HEK293 (cell line): ENCODE measurements around the gene EML4.

Source experiments
- CTCF ChIA-PET: fragments of 350-600 bp; formaldehyde crosslinking; extraction: SDS; loops from one replicate; lab custom pipeline; 2021; ENCODE audit warnings: antibody characterized with exemption; lab: Yijun Ruan, JAX
- POLR2A ChIA-PET: fragments of 300-600 bp; formaldehyde crosslinking; extraction: SDS; loops from one replicate; lab custom pipeline; 2020; ENCODE audit warnings: antibody characterized with exemption, inconsistent platforms; lab: Yijun Ruan, JAX
- H3K27ac ChIP-seq: fragments of 200-500 bp; sonication (Bioruptor generic); 2 replicates; pipeline ENCODE4 v1.5.1; 2014; ENCODE audit warnings: low read depth, low read length, control low read depth, inconsistent platforms; ENCODE audit errors: extremely low read depth
- H3K36me3 ChIP-seq, 2 experiments: fragments of 200-500 bp in 1 of 2; sonication (Bioruptor generic) in 1 of 2; 1 replicate in 1 of 2; 2 replicates in 1 of 2; pipeline ENCODE4 v1.5.1; 2014 to 2017; ENCODE audit warnings: inconsistent platforms in 2 of 2, low read length in 2 of 2; ENCODE audit not compliant: control insufficient read depth in 2 of 2, insufficient read depth in 1 of 2
- H3K4me1 ChIP-seq: fragments of 200-500 bp; sonication (Bioruptor generic); 2 replicates; pipeline ENCODE4 v1.5.1; 2014; ENCODE audit warnings: mild to moderate bottlenecking, low read length, inconsistent platforms; ENCODE audit not compliant: control insufficient read depth, insufficient read depth
- H3K4me3 ChIP-seq: 2 replicates; pipeline ENCODE4 v1.5.1; 2011; ENCODE audit warnings: low read depth, mild to moderate bottlenecking, control low read depth, low read length, moderate library complexity
- H3K9me3 ChIP-seq: fragments of 200-500 bp; sonication (Bioruptor generic); 2 replicates; pipeline ENCODE4 v1.5.1; 2014; ENCODE audit warnings: low read depth, low read length, inconsistent platforms; ENCODE audit not compliant: control insufficient read depth, insufficient read depth
- GFI1B ChIP-seq: fragments of 450-650 bp; formaldehyde crosslinking; IDR thresholded peaks from 2 replicates; pipeline ENCODE4 v1.5.1; 2016; ENCODE audit warnings: missing biosample characterization, missing genetic modification characterization
- IKZF3 ChIP-seq: fragments of 450-650 bp; IDR thresholded peaks from 2 replicates; pipeline ENCODE4 v1.5.0; 2018; ENCODE audit warnings: missing biosample characterization, mild to moderate bottlenecking, missing genetic modification characterization, moderate library complexity
- KLF9 ChIP-seq: fragments of 450-650 bp; formaldehyde crosslinking; IDR thresholded peaks from 2 replicates; pipeline ENCODE4 v1.5.1; 2016; ENCODE audit warnings: missing biosample characterization, missing genetic modification characterization, low read depth
- SP2 ChIP-seq: fragments of 450-650 bp; formaldehyde crosslinking; IDR thresholded peaks from 2 replicates; pipeline ENCODE4 v1.5.1; 2016; ENCODE audit warnings: missing biosample characterization, missing genetic modification characterization
- SP3 ChIP-seq: fragments of 450-650 bp; formaldehyde crosslinking; IDR thresholded peaks from 2 replicates; pipeline ENCODE4 v1.5.1; 2016; ENCODE audit warnings: missing biosample characterization, missing genetic modification characterization
- SP7 ChIP-seq: fragments of 450-650 bp; formaldehyde crosslinking; IDR thresholded peaks from 2 replicates; pipeline ENCODE4 v1.5.1; 2016; ENCODE audit warnings: missing biosample characterization, missing genetic modification characterization
- WT1 ChIP-seq: fragments of 450-650 bp; formaldehyde crosslinking; IDR thresholded peaks from 2 replicates; pipeline ENCODE4 v1.5.1; 2016; ENCODE audit warnings: missing biosample characterization, missing genetic modification characterization
- ZBTB8A ChIP-seq: fragments of 450-650 bp; formaldehyde crosslinking; IDR thresholded peaks from 2 replicates; pipeline ENCODE4 v1.5.1; 2016; ENCODE audit warnings: missing biosample characterization, missing genetic modification characterization
- ZNF140 ChIP-seq: fragments of 450-650 bp; formaldehyde crosslinking; IDR thresholded peaks from 2 replicates; pipeline ENCODE4 v1.5.1; 2016; ENCODE audit warnings: missing biosample characterization, missing genetic modification characterization
- ZNF16 ChIP-seq: fragments of 450-650 bp; formaldehyde crosslinking; IDR thresholded peaks from 2 replicates; pipeline ENCODE4 v1.5.1; 2016; ENCODE audit warnings: low read depth, missing biosample characterization, missing genetic modification characterization
- ZNF211 ChIP-seq: fragments of 450-650 bp; formaldehyde crosslinking; IDR thresholded peaks from 2 replicates; pipeline ENCODE4 v1.5.1; 2016; ENCODE audit warnings: low read depth, missing biosample characterization, missing genetic modification characterization
- ZNF266 ChIP-seq: fragments of 450-650 bp; formaldehyde crosslinking; IDR thresholded peaks from 2 replicates; pipeline ENCODE4 v1.5.1; 2016; ENCODE audit warnings: missing biosample characterization, missing genetic modification characterization, low read depth
- ZNF274 ChIP-seq, 2 experiments: fragments of 200-500 bp in 1 of 2; fragments of 450-650 bp in 1 of 2; sonication (Bioruptor generic) in 1 of 2; formaldehyde crosslinking in 1 of 2; IDR thresholded peaks; 2 replicates each; pipeline versions ENCODE4 v1.5.1 to v1.6.1; 2014 to 2016; ENCODE audit warnings: borderline replicate concordance in 1 of 2, inconsistent platforms in 1 of 2, low read length in 1 of 2, missing biosample characterization in 1 of 2, missing genetic modification characterization in 1 of 2
- ZNF433 ChIP-seq: fragments of 450-650 bp; formaldehyde crosslinking; IDR thresholded peaks from 2 replicates; pipeline ENCODE4 v1.5.1; 2016; ENCODE audit warnings: missing biosample characterization, missing genetic modification characterization, low read depth
- ZNF658 ChIP-seq: fragments of 450-650 bp; formaldehyde crosslinking; IDR thresholded peaks from 2 replicates; pipeline ENCODE4; 2016; ENCODE audit warnings: missing biosample characterization, missing genetic modification characterization
- ZNF777 ChIP-seq: fragments of 450-650 bp; formaldehyde crosslinking; IDR thresholded peaks from 2 replicates; pipeline ENCODE4 v1.5.1; 2017; ENCODE audit warnings: missing biosample characterization, missing genetic modification characterization, borderline replicate concordance
- ZNF791 ChIP-seq: fragments of 450-650 bp; formaldehyde crosslinking; IDR thresholded peaks from 2 replicates; pipeline ENCODE4 v1.5.1; 2016; ENCODE audit warnings: missing biosample characterization, missing genetic modification characterization
- TF ChIP-seq, protein P1 (sequence below): fragments of 450-650 bp; formaldehyde crosslinking; IDR thresholded peaks from 2 replicates; pipeline ENCODE4 v1.5.1; 2016; ENCODE audit warnings: missing biosample characterization, missing genetic modification characterization
- TF ChIP-seq, protein P2 (sequence below): fragments of 450-650 bp; IDR thresholded peaks from 2 replicates; pipeline ENCODE4 v1.5.1; 2018; ENCODE audit warnings: missing biosample characterization, mild to moderate bottlenecking, missing genetic modification characterization
- TF ChIP-seq, protein P3 (sequence below): IDR thresholded peaks from 2 replicates; pipeline ENCODE4 v1.6.1; 2011; ENCODE audit warnings: mild to moderate bottlenecking, low read depth, low read length, borderline replicate concordance
- TF ChIP-seq, protein P4 (sequence below): fragments of 450-650 bp; formaldehyde crosslinking; IDR thresholded peaks from 2 replicates; pipeline ENCODE4 v1.5.1; 2016; ENCODE audit warnings: missing biosample characterization, missing genetic modification characterization
- TF ChIP-seq, protein P5 (sequence below): fragments of 450-650 bp; formaldehyde crosslinking; IDR thresholded peaks from 2 replicates; pipeline ENCODE4 v1.5.1; 2017; ENCODE audit warnings: missing biosample characterization, missing genetic modification characterization
- TF ChIP-seq, protein P6 (sequence below): fragments of 450-650 bp; formaldehyde crosslinking; conservative IDR thresholded peaks from 2 replicates; pipeline ENCODE4 v1.5.1; 2016; ENCODE audit warnings: low read depth, missing biosample characterization, missing genetic modification characterization

EML4 gene

DNA sequence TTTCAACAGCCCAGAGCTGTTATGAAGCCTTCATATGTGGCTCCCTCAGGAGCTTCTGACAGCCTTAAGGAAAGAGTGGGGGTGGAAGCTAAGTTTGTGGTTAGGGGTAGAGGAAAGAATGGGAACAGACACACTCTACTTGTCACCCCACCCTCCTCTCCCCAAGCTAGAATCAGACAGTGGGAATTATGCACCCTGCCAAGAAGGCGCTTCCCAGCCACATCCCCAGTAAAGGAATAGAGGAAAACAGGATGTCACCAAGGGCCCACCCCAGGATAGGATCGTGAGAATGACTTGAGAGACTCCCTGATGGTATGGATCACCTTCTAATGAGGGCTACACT is 32.4 kb upstream of the EML4 start (continued):
- TF ChIP-seq, protein P1, sequence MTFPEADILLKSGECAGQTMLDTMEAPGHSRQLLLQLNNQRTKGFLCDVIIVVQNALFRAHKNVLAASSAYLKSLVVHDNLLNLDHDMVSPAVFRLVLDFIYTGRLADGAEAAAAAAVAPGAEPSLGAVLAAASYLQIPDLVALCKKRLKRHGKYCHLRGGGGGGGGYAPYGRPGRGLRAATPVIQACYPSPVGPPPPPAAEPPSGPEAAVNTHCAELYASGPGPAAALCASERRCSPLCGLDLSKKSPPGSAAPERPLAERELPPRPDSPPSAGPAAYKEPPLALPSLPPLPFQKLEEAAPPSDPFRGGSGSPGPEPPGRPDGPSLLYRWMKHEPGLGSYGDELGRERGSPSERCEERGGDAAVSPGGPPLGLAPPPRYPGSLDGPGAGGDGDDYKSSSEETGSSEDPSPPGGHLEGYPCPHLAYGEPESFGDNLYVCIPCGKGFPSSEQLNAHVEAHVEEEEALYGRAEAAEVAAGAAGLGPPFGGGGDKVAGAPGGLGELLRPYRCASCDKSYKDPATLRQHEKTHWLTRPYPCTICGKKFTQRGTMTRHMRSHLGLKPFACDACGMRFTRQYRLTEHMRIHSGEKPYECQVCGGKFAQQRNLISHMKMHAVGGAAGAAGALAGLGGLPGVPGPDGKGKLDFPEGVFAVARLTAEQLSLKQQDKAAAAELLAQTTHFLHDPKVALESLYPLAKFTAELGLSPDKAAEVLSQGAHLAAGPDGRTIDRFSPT, result no peak
- TF ChIP-seq, protein P2, sequence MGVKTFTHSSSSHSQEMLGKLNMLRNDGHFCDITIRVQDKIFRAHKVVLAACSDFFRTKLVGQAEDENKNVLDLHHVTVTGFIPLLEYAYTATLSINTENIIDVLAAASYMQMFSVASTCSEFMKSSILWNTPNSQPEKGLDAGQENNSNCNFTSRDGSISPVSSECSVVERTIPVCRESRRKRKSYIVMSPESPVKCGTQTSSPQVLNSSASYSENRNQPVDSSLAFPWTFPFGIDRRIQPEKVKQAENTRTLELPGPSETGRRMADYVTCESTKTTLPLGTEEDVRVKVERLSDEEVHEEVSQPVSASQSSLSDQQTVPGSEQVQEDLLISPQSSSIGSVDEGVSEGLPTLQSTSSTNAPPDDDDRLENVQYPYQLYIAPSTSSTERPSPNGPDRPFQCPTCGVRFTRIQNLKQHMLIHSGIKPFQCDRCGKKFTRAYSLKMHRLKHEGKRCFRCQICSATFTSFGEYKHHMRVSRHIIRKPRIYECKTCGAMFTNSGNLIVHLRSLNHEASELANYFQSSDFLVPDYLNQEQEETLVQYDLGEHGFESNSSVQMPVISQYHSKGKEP (tag by site-specific recombination), result no peak
- TF ChIP-seq ZNF211 (tag by site-specific recombination) (no peak), ZNF266 (tag by site-specific recombination) (no peak), ZBTB8A (no peak), ZNF140 (tag by site-specific recombination) (no peak)
- TF ChIP-seq, protein P3, sequence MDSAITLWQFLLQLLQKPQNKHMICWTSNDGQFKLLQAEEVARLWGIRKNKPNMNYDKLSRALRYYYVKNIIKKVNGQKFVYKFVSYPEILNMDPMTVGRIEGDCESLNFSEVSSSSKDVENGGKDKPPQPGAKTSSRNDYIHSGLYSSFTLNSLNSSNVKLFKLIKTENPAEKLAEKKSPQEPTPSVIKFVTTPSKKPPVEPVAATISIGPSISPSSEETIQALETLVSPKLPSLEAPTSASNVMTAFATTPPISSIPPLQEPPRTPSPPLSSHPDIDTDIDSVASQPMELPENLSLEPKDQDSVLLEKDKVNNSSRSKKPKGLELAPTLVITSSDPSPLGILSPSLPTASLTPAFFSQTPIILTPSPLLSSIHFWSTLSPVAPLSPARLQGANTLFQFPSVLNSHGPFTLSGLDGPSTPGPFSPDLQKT, result no peak
- TF ChIP-seq, all 188 proteins: peak for 4

DNA sequence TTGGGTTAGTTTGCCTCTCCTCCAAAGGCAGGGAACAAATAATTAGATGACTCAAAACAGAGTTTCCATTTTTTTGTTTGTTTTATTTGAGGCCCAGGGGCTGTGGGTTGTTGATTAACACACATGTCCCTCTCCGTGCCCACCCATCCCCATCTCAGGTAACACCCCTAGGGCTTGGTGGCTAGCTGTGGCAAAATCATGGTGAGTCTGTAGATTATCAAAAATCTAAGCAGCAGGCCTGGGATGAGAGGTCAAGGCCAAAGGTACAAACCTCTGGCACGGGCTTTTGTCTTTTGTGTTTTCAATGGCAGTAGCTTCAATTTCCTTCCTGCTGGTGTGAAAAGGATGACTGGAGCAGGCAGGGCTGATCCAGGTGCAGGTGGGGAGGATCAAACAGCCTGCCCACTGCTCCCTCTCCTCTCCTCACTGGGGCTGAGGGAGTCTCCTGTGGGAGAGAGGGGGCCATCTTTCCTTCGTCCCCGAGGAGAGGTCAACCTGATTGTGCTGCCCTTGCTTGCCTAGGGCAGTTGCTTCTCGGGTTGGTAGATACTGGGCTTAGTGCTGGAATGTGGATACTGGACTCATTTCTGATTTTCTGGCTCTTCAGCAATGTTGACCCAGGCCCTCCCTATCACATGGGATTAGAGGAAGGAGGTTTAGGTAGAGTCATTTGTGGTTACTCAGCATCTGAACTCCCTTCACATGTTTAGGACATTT is 31.9 kb upstream of the EML4 start:
- Histone ChIP-seq H3K4me1 (peaks cover 39% of the 10 kb centered on the region), H3K4me3 (no peak overlapping the region), H3K27ac (peak overlapping the region; percentile 31), H3K36me3 (no peaks in the 10 kb centered on the region), H3K9me3 (no peaks in the 10 kb centered on the region)
- ChIA-PET POLR2A (interaction anchor here (0.7 kb wide), 2 partner anchors 203 to 224 kb away, joined by 5 to 10 read pairs; partner anchors contain the start of gene COX7A2L), CTCF (interaction anchor here (0.6 to 2.2 kb wide), 7 partner anchors 18 to 102 kb away, joined by 3 to 6 read pairs (median 3); no protein-coding TSS in a partner anchor)
- TF ChIP-seq SP2 (no peak), ZNF658 (tag by site-specific recombination) (no peak), GFI1B (no peak), WT1 (tag by site-specific recombination) (peak; percentile 97), ZNF791 (no peak), ZNF777 (tag by site-specific recombination) (no peak), SP7 (peak; percentile 92), ZNF16 (tag by site-specific recombination) (no peak), ZNF274 (IDR thresholded peaks at IDR 0.05; ENCODE audit: low read length) (no peak), ZNF274 (tag by site-specific recombination; IDR thresholded peaks at IDR 0.05; ENCODE audit: borderline replicate concordance) (no peak), ZNF433 (no peak), SP3 (tag by site-specific recombination) (no peak), IKZF3 (tag by site-specific recombination) (no peak), KLF9 (tag by site-specific recombination) (no peak)
- TF ChIP-seq, protein P4, sequence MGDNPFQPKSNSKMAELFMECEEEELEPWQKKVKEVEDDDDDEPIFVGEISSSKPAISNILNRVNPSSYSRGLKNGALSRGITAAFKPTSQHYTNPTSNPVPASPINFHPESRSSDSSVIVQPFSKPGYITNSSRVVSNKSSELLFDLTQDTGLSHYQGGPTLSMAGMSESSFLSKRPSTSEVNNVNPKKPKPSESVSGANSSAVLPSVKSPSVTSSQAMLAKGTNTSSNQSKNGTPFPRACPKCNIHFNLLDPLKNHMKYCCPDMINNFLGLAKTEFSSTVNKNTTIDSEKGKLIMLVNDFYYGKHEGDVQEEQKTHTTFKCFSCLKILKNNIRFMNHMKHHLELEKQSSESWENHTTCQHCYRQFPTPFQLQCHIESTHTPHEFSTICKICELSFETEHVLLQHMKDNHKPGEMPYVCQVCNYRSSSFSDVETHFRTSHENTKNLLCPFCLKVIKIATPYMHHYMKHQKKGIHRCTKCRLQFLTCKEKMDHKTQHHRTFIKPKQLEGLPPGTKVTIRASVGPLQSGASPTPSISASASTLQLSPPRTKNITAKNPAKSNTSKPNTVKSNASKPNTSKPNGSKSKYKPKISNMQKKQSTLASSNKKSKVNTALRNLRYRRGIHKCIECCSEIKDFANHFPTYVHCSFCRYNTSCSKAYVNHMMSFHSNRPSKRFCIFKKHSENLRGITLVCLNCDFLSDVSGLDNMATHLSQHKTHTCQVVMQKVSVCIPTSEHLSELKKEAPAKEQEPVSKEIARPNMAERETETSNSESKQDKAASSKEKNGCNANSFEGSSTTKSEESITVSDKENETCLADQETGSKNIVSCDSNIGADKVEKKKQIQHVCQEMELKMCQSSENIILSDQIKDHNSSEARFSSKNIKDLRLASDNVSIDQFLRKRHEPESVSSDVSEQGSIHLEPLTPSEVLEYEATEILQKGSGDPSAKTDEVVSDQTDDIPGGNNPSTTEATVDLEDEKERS, result no peak
- TF ChIP-seq, protein P5, sequence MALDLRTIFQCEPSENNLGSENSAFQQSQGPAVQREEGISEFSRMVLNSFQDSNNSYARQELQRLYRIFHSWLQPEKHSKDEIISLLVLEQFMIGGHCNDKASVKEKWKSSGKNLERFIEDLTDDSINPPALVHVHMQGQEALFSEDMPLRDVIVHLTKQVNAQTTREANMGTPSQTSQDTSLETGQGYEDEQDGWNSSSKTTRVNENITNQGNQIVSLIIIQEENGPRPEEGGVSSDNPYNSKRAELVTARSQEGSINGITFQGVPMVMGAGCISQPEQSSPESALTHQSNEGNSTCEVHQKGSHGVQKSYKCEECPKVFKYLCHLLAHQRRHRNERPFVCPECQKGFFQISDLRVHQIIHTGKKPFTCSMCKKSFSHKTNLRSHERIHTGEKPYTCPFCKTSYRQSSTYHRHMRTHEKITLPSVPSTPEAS (tag by site-specific recombination), result no peak
- TF ChIP-seq, protein P6, sequence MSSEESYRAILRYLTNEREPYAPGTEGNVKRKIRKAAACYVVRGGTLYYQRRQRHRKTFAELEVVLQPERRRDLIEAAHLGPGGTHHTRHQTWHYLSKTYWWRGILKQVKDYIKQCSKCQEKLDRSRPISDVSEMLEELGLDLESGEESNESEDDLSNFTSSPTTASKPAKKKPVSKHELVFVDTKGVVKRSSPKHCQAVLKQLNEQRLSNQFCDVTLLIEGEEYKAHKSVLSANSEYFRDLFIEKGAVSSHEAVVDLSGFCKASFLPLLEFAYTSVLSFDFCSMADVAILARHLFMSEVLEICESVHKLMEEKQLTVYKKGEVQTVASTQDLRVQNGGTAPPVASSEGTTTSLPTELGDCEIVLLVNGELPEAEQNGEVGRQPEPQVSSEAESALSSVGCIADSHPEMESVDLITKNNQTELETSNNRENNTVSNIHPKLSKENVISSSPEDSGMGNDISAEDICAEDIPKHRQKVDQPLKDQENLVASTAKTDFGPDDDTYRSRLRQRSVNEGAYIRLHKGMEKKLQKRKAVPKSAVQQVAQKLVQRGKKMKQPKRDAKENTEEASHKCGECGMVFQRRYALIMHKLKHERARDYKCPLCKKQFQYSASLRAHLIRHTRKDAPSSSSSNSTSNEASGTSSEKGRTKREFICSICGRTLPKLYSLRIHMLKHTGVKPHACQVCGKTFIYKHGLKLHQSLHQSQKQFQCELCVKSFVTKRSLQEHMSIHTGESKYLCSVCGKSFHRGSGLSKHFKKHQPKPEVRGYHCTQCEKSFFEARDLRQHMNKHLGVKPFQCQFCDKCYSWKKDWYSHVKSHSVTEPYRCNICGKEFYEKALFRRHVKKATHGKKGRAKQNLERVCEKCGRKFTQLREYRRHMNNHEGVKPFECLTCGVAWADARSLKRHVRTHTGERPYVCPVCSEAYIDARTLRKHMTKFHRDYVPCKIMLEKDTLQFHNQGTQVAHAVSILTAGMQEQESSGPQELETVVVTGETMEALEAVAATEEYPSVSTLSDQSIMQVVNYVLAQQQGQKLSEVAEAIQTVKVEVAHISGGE, result no peak
